Mucosa of descending colon (tissue), 3 donors: ENCODE measurements around the gene CCDC148. TPM values are rescaled to one million over a fixed set of nuclear protein-coding genes. Genes with fewer than 3 reads are reported as not detected.

ENCODE experiments used
- ATAC-seq: fragments of 200-7000 bp; cut with Tn5 transposase; one replicate; pipeline ENCODE4 v1.9.1; 2020; ENCODE audit warnings: mild to moderate bottlenecking, moderate library complexity
- DNase-seq, 3 donors: peaks; one replicate each; pipeline ENCODE4 v3.0.0-alpha.2; 2020
- H3K36me3 ChIP-seq: fragments of 200-600 bp; one replicate; pipeline ENCODE4 v1.8.0; 2021; ENCODE audit warnings: low read depth, mild to moderate bottlenecking
- H3K4me1 ChIP-seq: fragments of 200-600 bp; one replicate; pipeline ENCODE4 v1.8.0; 2021; ENCODE audit warnings: low read depth, mild to moderate bottlenecking
- H3K4me3 ChIP-seq: fragments of 200-600 bp; one replicate; pipeline ENCODE4 v1.8.0; 2021; ENCODE audit warnings: mild to moderate bottlenecking
- H3K9me3 ChIP-seq: fragments of 200-600 bp; one replicate; pipeline ENCODE4 v1.8.0; 2021; ENCODE audit warnings: mild to moderate bottlenecking
- CTCF ChIP-seq: fragments of 200-600 bp; IDR thresholded peaks from one replicate; pipeline ENCODE4 v1.8.0; 2022; ENCODE audit warnings: antibody characterized with exemption, mild to moderate bottlenecking
- intact Hi-C, 2 donors: fragments of 100-400 bp; cut with DNase I in 1 of 2; cut with micrococcal nuclease in 1 of 2; formaldehyde crosslinking; loops; one replicate each; pipeline versions ENCODE4 v1.11.0 to v1.11.1; 2022; cut with DNase I, micrococcal nuclease
- total RNA-seq, 3 donors: library from RNA; stranded (reverse); fragmentation: NEBNext Ultra II Directional in 2 of 3; extraction: Animal tissue kit (Norgen Biotek cat#: 25700) in 2 of 3; gene quantifications; one replicate each; pipeline versions ENCODE4 v1.2.1 to v1.2.4, GENCODE V29; 2021 to 2023
- donor health status: DM: no; HTN: no; CAD: no; lungs with moderate emphysema.
- donor health status: DM: no; HTN: no; CAD: no.
- donor health status: DM: no; HTN: yes; CAD: no.

The CCDC148 gene
- total RNA-seq, 3 donors from 2014 or later = 0.20 to 0.38 TPM; not detected in 1

- intact Hi-C loops = no loop called here
- no peak for DNase-seq
Measured at GRCh38 chr2:158211502-158211901, 245.1 kb downstream of the CCDC148 start.

GRCh38 chr2:158207354-158207753 lies 249.2 kb downstream of the CCDC148 start:
- peaks cover under 1% of the 10 kb centered on the region for H3K4me1 ChIP-seq
- H3K9me3 ChIP-seq = no peaks in the 10 kb centered on the region
- H3K4me3 ChIP-seq = no peak overlapping the region
- DNase-seq = no peak
- intact Hi-C loops = no loop called here
- H3K36me3 ChIP-seq = no peaks in the 10 kb centered on the region
- no peak for ATAC-seq
- no peak for TF ChIP-seq CTCF

More at GRCh38 chr2:158211502-158211901, 245.1 kb downstream of the CCDC148 start:
- no peaks in the 10 kb centered on the region for H3K36me3 ChIP-seq
- no peaks in the 10 kb centered on the region for H3K4me1 ChIP-seq
- ATAC-seq = no peak
- no peaks in the 10 kb centered on the region for H3K9me3 ChIP-seq
- TF ChIP-seq CTCF = no peak
- H3K4me3 ChIP-seq = no peak overlapping the region

GRCh38 chr2:158205215-158205614 lies 251.3 kb downstream of the CCDC148 start:
- no peak overlapping the region for H3K4me3 ChIP-seq
- no peaks in the 10 kb centered on the region for H3K36me3 ChIP-seq
- DNase-seq = peak in 1 of 3 donors; percentile 44
- TF ChIP-seq CTCF = no peak
- intact Hi-C loops = no loop called here
- no peaks in the 10 kb centered on the region for H3K9me3 ChIP-seq
- ATAC-seq = peak; percentile 97
- H3K4me1 ChIP-seq = peaks cover 3% of the 10 kb centered on the region

GRCh38 chr2:158204741-158205165 lies 251.8 kb downstream of the CCDC148 start:
- DNase-seq (no peak), ATAC-seq (peak; percentile 14)
- intact Hi-C loops = no loop called here
- TF ChIP-seq CTCF = no peak
- no peaks in the 10 kb centered on the region for H3K9me3 ChIP-seq
- H3K4me1 ChIP-seq = peaks cover 3% of the 10 kb centered on the region
- H3K4me3 ChIP-seq = no peak overlapping the region
- H3K36me3 ChIP-seq = no peaks in the 10 kb centered on the region

GRCh38 chr2:158202161-158202815 lies 254.3 kb downstream of the CCDC148 start:
- no peak for TF ChIP-seq CTCF
- intact Hi-C loops = no loop called here
- DNase-seq = no peak
- ATAC-seq = no peak
- Histone ChIP-seq H3K9me3 (no peaks in the 10 kb centered on the region), H3K4me1 (peaks cover 6% of the 10 kb centered on the region), H3K4me3 (no peak overlapping the region), H3K36me3 (no peaks in the 10 kb centered on the region)
